Fibroblast of the aortic adventitia (primary cell): ENCODE data around the gene NEDD9. TPM values are rescaled to one million over a fixed set of nuclear protein-coding genes. Genes with fewer than 3 reads are reported as not detected.

Experiments
- DNase-seq: peaks from one replicate; pipeline ENCODE4 v3.0.0-alpha.2; 2010; ENCODE audit warnings: low read depth
- H3K4me3 ChIP-seq: 2 replicates; pipeline ENCODE4 v1.5.1; 2011; ENCODE audit warnings: low read depth, mild to moderate bottlenecking, control low read depth, low read length, moderate library complexity
- total RNA-seq: library from RNA; depleted of rRNA; stranded (reverse); fragments of >200 nt; gene quantifications from 2 replicates; pipeline ENCODE4 v1.2.3, GENCODE V29; 2012; ENCODE audit warnings: low replicate concordance
- TF ChIP-seq, protein P1 (sequence below): IDR thresholded peaks from 2 replicates; pipeline ENCODE4 v1.5.1; 2011; ENCODE audit warnings: mild to moderate bottlenecking, low read length, control low read depth, inconsistent platforms; ENCODE audit not compliant: insufficient read depth

NEDD9 gene
- total RNA-seq, 1 donor, result 0.36 TPM

DNA sequence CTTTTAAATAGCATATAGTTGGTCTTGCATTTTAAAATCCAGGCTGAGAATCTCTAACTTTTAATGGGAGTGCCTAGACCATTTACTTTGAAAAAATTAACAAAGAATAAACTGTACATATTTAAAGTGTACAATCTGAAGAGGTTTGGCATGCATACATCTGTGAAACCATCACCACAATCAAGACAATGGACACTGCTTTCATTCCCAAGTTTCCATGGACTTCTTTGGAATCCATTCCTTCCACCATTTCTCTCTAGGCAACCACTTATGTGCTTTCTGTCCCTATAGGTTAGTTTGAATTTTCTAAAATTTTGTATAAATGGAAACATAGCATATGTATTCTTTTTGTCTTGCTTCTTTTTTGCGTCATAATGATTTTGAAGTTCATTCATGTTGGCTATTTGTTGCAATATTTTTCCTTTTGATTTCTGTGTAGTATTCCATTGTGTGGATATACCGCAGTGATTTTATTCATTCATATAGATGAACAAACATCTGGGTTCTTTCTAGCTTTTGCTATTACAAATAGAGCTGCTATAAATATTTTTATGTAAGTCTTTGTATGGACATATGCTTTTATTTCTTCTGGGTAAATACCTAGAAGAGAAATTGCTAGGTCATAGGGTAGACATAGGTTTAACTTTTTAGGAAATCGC is 50.9 kb downstream of the NEDD9 start:
- no peak for DNase-seq
- no peak overlapping the region for H3K4me3 ChIP-seq
- TF ChIP-seq, protein P1, sequence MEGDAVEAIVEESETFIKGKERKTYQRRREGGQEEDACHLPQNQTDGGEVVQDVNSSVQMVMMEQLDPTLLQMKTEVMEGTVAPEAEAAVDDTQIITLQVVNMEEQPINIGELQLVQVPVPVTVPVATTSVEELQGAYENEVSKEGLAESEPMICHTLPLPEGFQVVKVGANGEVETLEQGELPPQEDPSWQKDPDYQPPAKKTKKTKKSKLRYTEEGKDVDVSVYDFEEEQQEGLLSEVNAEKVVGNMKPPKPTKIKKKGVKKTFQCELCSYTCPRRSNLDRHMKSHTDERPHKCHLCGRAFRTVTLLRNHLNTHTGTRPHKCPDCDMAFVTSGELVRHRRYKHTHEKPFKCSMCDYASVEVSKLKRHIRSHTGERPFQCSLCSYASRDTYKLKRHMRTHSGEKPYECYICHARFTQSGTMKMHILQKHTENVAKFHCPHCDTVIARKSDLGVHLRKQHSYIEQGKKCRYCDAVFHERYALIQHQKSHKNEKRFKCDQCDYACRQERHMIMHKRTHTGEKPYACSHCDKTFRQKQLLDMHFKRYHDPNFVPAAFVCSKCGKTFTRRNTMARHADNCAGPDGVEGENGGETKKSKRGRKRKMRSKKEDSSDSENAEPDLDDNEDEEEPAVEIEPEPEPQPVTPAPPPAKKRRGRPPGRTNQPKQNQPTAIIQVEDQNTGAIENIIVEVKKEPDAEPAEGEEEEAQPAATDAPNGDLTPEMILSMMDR, result no peak

DNA sequence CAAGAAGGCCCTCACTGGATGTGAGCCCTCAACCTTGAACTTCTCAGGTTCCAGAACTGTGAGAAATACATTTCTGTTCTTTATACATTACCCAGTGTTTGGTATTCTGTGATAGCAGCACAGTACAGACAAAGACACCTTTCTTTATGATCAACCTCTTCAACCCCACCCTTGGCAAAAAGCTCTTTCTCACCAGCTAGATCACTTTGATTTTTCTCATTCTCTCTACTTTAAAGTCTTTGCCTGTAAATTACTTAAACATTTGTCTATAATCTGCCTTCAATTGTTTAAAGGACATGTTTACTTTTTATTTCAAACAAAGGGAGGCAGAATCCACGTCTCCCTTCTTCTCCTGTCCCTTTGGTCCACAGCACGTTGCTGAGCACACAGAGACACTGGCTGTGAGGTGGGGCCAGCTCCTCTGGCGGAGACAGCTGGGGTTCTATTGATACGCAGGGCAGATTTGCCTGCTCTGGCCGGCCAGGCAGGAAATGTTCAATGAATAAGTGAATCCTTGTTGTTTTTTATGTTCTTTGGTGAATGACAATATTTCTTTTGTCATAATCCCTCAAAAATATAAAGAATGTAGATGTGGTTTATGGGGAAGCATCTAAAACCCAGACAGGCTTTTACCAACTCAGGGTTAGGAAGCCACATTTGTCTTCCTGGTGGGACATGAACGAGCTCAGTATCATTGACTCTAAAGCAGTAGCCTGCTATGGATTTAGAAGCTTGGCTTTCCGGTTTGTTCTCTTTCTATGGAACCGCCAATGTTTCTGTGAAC is 52.9 kb downstream of the NEDD9 start:
- TF ChIP-seq, protein P1, result no peak
- no peak overlapping the region for H3K4me3 ChIP-seq
- no peak for DNase-seq

DNA sequence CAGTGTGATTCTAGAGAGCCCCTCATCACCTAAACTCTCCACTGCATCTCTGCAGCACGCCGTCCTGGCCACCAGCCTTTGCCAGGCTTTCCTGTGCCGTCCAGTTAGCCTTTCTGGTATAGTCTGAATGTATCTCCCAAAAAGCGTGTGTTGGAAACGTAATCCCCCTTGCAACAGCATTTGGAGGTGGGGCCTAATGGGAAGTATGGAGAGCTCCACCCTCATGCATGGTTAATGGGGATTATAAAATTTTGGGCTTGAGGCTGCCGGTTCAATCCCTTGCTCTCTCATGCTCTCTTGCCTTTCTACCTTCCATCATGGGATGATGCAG is 53.4 kb downstream of the NEDD9 start:
- no peak for DNase-seq
- TF ChIP-seq, protein P1, result no peak
- H3K4me3 ChIP-seq, result no peak overlapping the region

DNA sequence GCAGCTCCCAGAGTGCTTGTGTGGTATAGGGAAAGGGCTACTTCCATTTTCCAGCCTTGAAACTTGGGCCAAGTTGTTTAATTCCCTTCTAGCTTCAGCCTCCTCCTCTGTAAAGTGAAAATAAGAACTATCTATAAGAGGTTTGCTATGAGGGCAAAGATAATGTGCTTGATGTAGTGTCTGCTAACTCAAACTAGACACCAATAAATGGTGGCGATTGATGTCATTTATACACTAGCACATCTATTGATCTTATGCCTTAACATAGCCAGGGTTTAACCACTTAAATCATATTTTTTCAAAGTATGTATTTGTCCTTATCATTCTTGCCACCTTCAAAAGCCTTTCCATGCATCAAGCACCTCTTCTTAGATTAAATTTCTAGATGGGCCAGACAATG is 55.2 kb downstream of the NEDD9 start:
- no peak overlapping the region for H3K4me3 ChIP-seq
- DNase-seq, result no peak
- TF ChIP-seq, protein P1, result no peak

DNA sequence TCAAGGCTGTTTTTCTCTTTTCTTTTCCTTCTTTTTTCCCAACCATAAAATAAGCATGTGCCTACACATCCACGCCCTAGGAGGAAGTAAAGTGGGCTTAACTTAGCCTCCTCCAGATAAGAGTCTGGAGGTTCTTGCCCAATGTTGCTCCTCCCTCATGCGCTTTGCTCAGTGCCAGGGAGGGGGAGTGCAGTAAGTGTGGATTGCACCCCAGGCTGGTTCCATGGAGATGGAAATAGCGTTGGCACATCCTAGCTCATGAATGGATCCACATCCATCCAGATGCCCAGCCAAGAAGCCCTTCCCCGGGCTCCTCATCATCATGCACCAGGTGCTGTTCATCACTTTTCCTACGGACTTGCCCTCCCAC is 58.2 kb downstream of the NEDD9 start:
- DNase-seq, result no peak
- TF ChIP-seq, protein P1, result no peak
- H3K4me3 ChIP-seq, result no peak overlapping the region

DNA sequence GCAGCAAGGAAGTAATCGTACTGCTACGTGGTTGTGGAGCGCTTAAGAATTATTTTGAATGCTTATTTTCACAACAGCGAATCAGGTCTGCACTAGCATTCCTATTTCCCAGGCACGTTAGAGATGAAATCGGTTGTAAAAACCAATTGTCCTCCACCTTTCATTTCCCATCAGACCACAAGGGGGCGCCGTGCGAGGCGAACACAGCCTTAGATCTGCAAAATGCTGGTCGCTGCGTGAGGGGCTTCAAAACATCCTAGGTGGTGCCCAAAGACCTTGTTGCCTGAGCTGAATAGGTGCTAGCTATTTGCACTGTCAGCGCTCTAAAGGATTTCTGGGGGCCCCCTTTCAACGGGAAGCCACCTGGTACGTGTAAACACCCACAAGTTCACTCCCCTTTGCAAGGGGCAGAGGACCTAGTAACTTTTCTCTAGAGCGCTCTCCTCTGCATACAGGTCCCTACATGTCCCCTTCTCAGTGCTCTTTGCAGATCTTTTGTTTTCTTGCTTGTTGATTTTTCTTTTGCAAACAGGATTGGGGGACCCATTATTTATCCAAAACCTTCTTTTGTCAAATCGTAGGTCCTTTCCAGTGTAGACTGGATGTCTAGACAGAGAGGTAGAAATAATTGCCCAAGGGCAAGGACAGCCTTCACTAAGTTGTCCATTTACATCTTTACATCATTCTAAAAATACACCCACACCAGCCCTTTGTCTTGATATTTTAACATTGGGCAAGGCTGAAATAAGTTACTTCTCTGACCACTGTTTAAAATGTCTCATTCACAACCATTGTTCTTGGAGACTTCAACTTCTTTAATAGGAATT is 59.8 kb downstream of the NEDD9 start:
- H3K4me3 ChIP-seq, result no peak overlapping the region
- TF ChIP-seq, protein P1, result peak; percentile 76

More for the DNA sequence above, 59.8 kb downstream of the NEDD9 start:
- DNase-seq, result peak; percentile 56
